Calu3 (cell line): ENCODE results near the gene CDKL1. TPM values are rescaled to one million over a fixed set of nuclear protein-coding genes. Genes with fewer than 3 reads are reported as not detected.

Experiments used
- BruUV-seq: library from RNA; stranded (reverse); fragments of 400-500 nt; replicated peaks from 2 replicates; lab custom pipeline; 2021; lab: Mats Ljungman, UMichigan
- CTCF ChIA-PET: fragments of 300-600 bp; sonication (Branson Sonifier 250); formaldehyde crosslinking; loops from one replicate; lab custom pipeline; 2022; ENCODE audit warnings: antibody characterized with exemption; lab: Charles Lee
- DNase-seq: peaks from one replicate; pipeline ENCODE4 v3.0.0; 2022
- H3K27ac Mint-ChIP-seq: one replicate; pipeline ENCODE4 v1.8.0; 2022; ENCODE audit warnings: mixed read lengths; ENCODE audit not compliant: unreplicated experiment
- H3K27me3 Mint-ChIP-seq: one replicate; pipeline ENCODE4 v1.8.0; 2022; ENCODE audit warnings: mixed read lengths; ENCODE audit not compliant: unreplicated experiment
- H3K36me3 Mint-ChIP-seq: one replicate; pipeline ENCODE4 v1.8.0; 2022; ENCODE audit warnings: mild to moderate bottlenecking, moderate library complexity, mixed read lengths; ENCODE audit not compliant: insufficient read depth, unreplicated experiment
- H3K4me1 Mint-ChIP-seq: one replicate; pipeline ENCODE4 v1.8.0; 2022; ENCODE audit warnings: mild to moderate bottlenecking, low read depth, mixed read lengths; ENCODE audit not compliant: unreplicated experiment
- H3K4me3 Mint-ChIP-seq: one replicate; pipeline ENCODE4 v1.8.0; 2022; ENCODE audit warnings: mild to moderate bottlenecking, low read depth, moderate library complexity, mixed read lengths; ENCODE audit not compliant: unreplicated experiment
- H3K9me3 Mint-ChIP-seq: one replicate; pipeline ENCODE4 v1.8.0; 2022; ENCODE audit warnings: low read depth, mixed read lengths; ENCODE audit not compliant: unreplicated experiment
- intact Hi-C: fragments of 100-400 bp; cut with micrococcal nuclease; formaldehyde crosslinking; loops from one replicate; pipeline ENCODE4 v1.10.0; 2022; ENCODE audit not compliant: unreplicated experiment
- total RNA-seq: library from RNA; stranded (reverse); gene quantifications from 2 replicates; pipeline ENCODE4 v1.2.3, GENCODE V29; 2022
- TF ChIP-seq, protein P1 (sequence below): fragments of 200-600 bp; IDR thresholded peaks from one replicate; pipeline ENCODE4 v1.8.0; 2022; ENCODE audit warnings: antibody characterized with exemption; ENCODE audit not compliant: unreplicated experiment

CDKL1 gene
- total RNA-seq, 1 experiment from 2014 or later: 3.0 TPM

DNA sequence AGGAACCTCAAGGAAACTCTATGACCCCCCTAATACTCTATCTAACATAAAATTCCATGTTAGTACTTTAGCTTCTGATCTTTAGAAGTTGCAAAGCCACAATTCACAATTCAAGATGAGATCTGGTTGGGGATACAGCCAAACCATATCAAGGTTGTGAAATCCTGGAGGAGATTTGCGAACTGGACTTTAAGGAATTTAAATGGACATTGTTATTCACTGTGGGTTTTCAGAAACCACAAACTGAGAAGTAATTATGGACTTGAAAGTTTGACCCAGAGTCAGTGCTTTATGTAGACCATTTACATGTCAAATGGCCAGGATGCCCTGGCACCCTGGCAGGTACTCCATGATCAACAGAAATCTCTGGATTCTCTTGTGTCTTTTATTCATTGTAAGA is 14.2 kb upstream of the CDKL1 start:
- intact Hi-C loops: no loop called here
- peaks cover 13% of the 10 kb centered on the region for H3K36me3 Mint-ChIP-seq
- BruUV-seq: no TSS peak
- peaks cover 7% of the 10 kb centered on the region for H3K9me3 Mint-ChIP-seq
- CTCF ChIA-PET: no interaction called here
- TF ChIP-seq, protein P1, sequence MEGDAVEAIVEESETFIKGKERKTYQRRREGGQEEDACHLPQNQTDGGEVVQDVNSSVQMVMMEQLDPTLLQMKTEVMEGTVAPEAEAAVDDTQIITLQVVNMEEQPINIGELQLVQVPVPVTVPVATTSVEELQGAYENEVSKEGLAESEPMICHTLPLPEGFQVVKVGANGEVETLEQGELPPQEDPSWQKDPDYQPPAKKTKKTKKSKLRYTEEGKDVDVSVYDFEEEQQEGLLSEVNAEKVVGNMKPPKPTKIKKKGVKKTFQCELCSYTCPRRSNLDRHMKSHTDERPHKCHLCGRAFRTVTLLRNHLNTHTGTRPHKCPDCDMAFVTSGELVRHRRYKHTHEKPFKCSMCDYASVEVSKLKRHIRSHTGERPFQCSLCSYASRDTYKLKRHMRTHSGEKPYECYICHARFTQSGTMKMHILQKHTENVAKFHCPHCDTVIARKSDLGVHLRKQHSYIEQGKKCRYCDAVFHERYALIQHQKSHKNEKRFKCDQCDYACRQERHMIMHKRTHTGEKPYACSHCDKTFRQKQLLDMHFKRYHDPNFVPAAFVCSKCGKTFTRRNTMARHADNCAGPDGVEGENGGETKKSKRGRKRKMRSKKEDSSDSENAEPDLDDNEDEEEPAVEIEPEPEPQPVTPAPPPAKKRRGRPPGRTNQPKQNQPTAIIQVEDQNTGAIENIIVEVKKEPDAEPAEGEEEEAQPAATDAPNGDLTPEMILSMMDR: no peak
- no peak overlapping the region for H3K27ac Mint-ChIP-seq
- no peaks in the 10 kb centered on the region for H3K27me3 Mint-ChIP-seq
- DNase-seq: no peak
- no peaks in the 10 kb centered on the region for H3K4me1 Mint-ChIP-seq
- no peak overlapping the region for H3K4me3 Mint-ChIP-seq

DNA sequence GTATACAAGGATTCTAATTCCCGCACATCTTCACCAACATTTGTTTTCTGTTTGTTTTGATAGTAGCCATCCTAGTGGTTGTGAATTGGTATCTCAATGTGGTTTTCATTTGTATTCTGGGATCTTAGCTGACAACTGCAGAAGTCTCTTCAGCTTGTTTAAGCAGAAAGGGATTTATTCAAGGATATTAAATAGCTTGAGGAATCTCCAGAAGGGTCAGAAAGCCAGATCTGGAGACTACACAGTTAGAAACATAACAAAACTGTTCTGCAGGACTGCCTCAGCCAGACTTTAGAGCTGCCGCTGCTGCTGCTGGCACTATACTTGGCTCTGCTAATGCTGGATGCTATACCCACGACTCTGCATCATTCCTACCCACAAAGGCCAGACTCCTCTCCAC is 13.4 kb upstream of the CDKL1 start:
- Mint-ChIP-seq H3K27me3 (no peaks in the 10 kb centered on the region), H3K36me3 (peaks cover 10% of the 10 kb centered on the region), H3K4me3 (no peak overlapping the region), H3K27ac (no peak overlapping the region), H3K9me3 (peaks cover 7% of the 10 kb centered on the region), H3K4me1 (no peaks in the 10 kb centered on the region)
- CTCF ChIA-PET: interaction anchor here (0.6 kb wide), 1 partner anchor 70 kb away, joined by 3 read pairs; no protein-coding TSS in a partner anchor
- no peak for DNase-seq
- TF ChIP-seq, protein P1: no peak
- intact Hi-C loops: no loop called here
- no TSS peak for BruUV-seq

DNA sequence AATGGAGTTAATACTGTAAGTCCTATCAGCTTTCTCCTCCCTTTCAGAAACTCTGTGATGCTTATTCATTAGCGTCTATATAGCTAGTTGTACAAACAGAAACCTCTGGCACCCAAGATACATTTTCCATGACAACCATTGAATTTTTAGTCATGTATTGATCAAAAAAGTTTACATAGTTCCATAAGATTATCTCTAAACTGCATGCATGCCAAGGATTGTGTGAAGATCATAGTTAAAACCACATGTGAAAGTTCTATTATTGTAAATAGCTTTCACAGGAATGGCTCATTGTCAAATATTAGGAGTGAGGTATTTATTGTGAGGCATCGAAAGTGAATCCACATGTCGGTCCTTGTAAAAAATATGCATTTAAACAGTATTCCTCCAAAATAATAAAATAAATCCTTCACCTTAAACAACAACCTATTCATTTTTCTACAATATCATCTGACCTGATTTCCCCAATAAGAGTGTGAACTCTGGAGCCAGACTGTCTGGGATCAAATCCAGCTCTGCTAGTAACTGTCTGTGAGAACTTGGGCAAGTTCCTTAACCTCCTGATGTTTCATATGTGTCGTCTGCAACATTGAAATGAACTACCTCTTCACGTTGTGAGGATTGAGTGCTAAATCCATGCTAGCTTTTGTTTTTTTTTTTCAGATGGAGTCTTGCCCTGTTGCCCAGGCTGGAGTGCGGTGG is 10.6 kb upstream of the CDKL1 start:
- DNase-seq: no peak
- peaks cover 4% of the 10 kb centered on the region for H3K9me3 Mint-ChIP-seq
- BruUV-seq: no TSS peak
- H3K27me3 Mint-ChIP-seq: no peaks in the 10 kb centered on the region
- no peaks in the 10 kb centered on the region for H3K4me1 Mint-ChIP-seq
- TF ChIP-seq, protein P1: no peak
- H3K4me3 Mint-ChIP-seq: no peak overlapping the region
- no peak overlapping the region for H3K27ac Mint-ChIP-seq
- CTCF ChIA-PET: no interaction called here
- intact Hi-C loops: no loop called here
- no peaks in the 10 kb centered on the region for H3K36me3 Mint-ChIP-seq

DNA sequence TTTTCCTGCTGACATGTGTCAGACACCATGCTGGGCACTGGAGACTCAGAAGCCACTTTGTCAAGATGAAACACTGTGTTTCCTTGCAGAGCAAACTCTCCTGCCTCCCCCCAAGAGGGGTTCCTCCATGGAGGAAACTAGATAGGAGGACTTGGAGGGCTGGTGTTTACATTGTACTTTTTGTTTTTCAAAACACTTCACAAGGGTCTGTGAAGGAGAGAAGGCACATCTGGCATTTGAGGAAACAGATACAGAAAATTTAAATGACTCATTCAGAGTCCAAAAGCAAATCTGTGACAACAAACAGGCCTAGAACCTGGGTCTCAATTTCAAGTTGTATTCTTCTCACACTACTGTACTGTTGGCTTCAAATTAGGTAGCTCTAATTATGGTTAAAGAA is 6.7 kb upstream of the CDKL1 start:
- BruUV-seq: no TSS peak
- Mint-ChIP-seq H3K4me3 (no peak overlapping the region), H3K27me3 (no peaks in the 10 kb centered on the region), H3K36me3 (no peaks in the 10 kb centered on the region), H3K27ac (no peak overlapping the region), H3K9me3 (peaks cover 4% of the 10 kb centered on the region), H3K4me1 (no peaks in the 10 kb centered on the region)
- intact Hi-C loops: no loop called here
- TF ChIP-seq, protein P1: no peak
- CTCF ChIA-PET: no interaction called here
- DNase-seq: no peak
